ENCODE data around the gene OR52B2. TPM values are rescaled to one million over a fixed set of nuclear protein-coding genes. Genes with fewer than 3 reads are reported as not detected.
"Not testable (repeated sequence)": the region's sequence is repeated elsewhere in the genome, so short reads cannot be mapped to it uniquely, and the experiment has no call there.

OR52B2 gene
- total RNA-seq, 1 experiment from 2014 or later = not detected

DNA sequence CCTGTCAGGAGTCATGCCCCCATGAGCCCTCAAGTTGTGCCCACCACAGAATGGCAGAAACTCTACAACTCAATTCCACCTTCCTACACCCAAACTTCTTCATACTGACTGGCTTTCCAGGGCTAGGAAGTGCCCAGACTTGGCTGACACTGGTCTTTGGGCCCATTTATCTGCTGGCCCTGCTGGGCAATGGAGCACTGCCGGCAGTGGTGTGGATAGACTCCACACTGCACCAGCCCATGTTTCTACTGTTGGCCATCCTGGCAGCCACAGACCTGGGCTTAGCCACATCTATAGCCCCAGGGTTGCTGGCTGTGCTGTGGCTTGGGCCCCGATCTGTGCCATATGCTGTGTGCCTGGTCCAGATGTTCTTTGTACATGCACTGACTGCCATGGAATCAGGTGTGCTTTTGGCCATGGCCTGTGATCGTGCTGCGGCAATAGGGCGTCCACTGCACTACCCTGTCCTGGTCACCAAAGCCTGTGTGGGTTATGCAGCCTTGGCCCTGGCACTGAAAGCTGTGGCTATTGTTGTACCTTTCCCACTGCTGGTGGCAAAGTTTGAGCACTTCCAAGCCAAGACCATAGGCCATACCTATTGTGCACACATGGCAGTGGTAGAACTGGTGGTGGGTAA lies 29.2 kb upstream of the OR52B2 start, which contains the start of gene OR52W1:
Gene OR52W1, plus strand, starts transcription at position 51 of the 637 bp plus-strand sequence. Its CDS starts 0 bp downstream, at position 51.
- no peak within 1 kb of the TSS for H3K27ac ChIP-seq
- no peak for DNase-seq (ENCODE audit: low read depth in 1 of 2, low spot score in 2 of 2)
- no peaks in the 10 kb centered on the region for H3K4me1 ChIP-seq (replicated peaks)
- H3K4me3 ChIP-seq = no peak within 1 kb of the TSS
- no peaks in the 10 kb centered on the region for H3K36me3 ChIP-seq
- no peaks in the 10 kb centered on the region for H3K9me3 ChIP-seq (replicated peaks)
- H3K27me3 ChIP-seq (replicated peaks) = no peaks in the 10 kb centered on the region

DNA sequence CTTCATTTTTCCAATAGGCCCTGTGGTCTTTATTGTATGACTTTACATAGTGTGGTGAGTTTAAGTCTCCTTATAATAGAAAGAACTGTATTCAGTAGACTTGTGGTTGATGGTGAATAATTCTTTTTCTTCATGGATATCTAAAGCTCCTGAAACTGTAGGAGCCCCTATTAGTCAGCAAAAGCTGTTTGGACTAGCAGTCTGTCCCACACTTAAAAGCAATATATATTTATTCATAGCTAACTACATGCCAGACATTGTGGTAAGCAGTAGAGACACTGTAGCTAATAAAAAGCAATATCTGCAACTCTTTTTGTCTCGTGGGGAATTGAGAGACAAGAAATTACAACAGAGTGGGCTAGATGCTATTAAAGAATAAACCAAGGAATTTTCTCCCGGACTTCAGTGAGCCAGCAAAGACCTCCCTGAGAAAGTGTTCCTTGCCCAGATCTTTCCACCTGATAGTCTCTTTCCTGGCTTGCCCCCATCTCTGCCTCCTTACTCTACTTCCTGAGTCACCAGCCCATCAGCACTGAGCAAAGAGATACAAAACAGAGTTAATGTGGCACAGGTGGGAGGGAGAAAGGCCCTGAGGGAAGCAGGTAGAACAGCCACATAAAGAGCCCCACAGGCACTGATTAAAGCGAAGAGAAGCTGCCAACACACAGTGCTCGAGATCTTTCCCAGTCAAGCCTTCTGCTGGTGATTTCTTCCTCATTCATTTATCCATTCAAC lies 27.5 kb upstream of the OR52B2 start:
- H3K27ac ChIP-seq = no peak overlapping the region
- no peak overlapping the region for H3K4me3 ChIP-seq
- H3K4me1 ChIP-seq (replicated peaks) = no peaks in the 10 kb centered on the region
- no peaks in the 10 kb centered on the region for H3K27me3 ChIP-seq (replicated peaks)
- H3K36me3 ChIP-seq = no peaks in the 10 kb centered on the region
- DNase-seq (ENCODE audit: low read depth in 1 of 2, low spot score in 2 of 2) = no peak
- no peaks in the 10 kb centered on the region for H3K9me3 ChIP-seq (replicated peaks)

DNA sequence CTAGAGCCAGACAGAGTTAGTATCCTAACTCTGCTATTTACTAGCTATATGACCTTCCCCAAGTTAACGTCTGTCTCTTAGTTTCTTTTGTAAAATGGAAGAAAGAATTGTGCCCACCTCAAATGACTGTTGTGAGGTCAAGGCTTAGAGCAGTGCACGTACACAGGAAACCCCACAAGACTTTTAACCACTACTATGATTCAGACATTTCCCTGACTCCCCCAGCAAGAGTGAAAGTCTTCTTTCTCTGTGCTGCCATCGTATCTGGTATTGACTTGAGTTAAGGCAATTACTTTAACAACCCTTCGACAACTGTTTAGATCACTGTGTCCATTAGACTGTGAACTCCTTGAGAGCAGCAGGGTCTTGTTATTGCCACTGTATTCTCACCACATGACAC lies 26.3 kb upstream of the OR52B2 start:
- H3K9me3 ChIP-seq (replicated peaks) = no peaks in the 10 kb centered on the region
- no peaks in the 10 kb centered on the region for H3K4me1 ChIP-seq (replicated peaks)
- no peak overlapping the region for H3K4me3 ChIP-seq
- DNase-seq (ENCODE audit: low read depth in 1 of 2, low spot score in 2 of 2) = no peak
- H3K27ac ChIP-seq = no peak overlapping the region
- no peaks in the 10 kb centered on the region for H3K36me3 ChIP-seq
- no peaks in the 10 kb centered on the region for H3K27me3 ChIP-seq (replicated peaks)

DNA sequence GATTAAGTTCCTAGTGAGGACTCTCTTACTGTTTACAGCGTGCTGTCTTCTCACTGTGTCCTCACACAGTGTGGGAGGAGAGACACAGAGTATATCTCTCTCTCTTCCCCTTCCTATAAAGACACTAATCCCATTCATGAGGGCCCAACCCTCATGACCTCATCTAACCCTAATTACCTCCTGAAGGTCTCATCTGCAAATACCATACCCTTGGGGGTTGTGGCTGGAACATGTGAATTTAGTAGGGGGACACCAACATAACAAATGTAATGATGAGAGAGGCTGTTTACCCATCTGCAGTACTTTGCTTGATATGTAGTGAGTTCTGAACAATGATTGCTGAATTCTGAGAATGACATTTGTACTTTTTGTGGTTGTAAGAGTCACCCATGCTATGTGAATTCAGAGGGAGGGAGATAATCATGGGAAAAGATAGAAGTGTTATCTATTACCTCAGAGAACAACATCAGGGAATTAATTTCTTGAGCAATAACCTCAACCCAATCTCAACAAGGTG lies 24.0 kb upstream of the OR52B2 start:
- Histone ChIP-seq H3K36me3 (no peaks in the 10 kb centered on the region), H3K27me3 (replicated peaks) (no peaks in the 10 kb centered on the region), H3K9me3 (replicated peaks) (no peaks in the 10 kb centered on the region), H3K27ac (no peak overlapping the region), H3K4me3 (no peak overlapping the region), H3K4me1 (replicated peaks) (no peaks in the 10 kb centered on the region)
- no peak for DNase-seq (ENCODE audit: low read depth in 1 of 2, low spot score in 2 of 2)

DNA sequence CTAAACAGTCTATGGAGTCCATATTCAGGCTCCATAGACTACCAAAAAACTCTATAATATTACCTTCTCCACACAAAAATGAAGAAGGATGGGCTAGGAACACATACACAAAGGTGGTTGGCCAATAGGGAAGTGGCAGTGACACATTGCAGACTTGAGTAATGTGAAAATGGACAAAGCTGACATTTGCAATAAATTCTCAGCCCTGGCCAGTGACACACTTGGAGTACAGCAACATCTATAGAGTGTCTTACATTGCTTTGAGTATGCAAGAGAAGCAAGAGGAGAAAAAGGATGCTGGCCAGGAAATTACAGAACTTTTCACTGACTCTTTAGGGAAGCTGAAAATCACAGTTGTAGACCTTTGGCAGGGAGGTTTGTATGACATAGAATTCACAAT lies 21.6 kb upstream of the OR52B2 start:
- DNase-seq (ENCODE audit: low read depth in 1 of 2, low spot score in 2 of 2) = no peak
- Histone ChIP-seq H3K9me3 (replicated peaks) (no peaks in the 10 kb centered on the region), H3K4me1 (replicated peaks) (no peaks in the 10 kb centered on the region), H3K36me3 (no peaks in the 10 kb centered on the region), H3K27me3 (replicated peaks) (no peaks in the 10 kb centered on the region), H3K27ac (no peak overlapping the region), H3K4me3 (no peak overlapping the region)

DNA sequence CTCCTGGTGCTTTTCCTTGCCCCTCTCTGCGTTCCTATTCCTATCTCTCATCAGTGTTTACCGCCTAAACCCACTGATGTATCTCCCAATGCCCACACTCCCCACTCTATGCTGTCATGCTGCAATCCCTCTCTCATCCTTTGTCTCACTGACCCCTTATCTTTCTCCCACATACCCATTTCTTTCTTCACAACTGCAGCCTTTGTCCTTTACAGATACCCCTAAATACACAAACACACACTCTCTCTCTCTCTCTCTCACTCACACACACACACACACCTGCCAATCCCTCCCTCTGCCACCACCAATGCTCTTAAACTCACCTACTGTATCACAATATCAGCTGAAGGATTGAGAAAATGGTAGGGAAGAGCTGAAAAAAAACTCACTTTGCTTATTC lies 5.3 kb upstream of the OR52B2 start:
- Histone ChIP-seq H3K9me3 (replicated peaks) (no peaks in the 10 kb centered on the region), H3K36me3 (no peaks in the 10 kb centered on the region), H3K27me3 (replicated peaks) (no peaks in the 10 kb centered on the region), H3K27ac (no peak overlapping the region), H3K4me3 (no peak overlapping the region), H3K4me1 (replicated peaks) (no peaks in the 10 kb centered on the region)
- no peak for DNase-seq (ENCODE audit: low read depth in 1 of 2, low spot score in 2 of 2)

DNA sequence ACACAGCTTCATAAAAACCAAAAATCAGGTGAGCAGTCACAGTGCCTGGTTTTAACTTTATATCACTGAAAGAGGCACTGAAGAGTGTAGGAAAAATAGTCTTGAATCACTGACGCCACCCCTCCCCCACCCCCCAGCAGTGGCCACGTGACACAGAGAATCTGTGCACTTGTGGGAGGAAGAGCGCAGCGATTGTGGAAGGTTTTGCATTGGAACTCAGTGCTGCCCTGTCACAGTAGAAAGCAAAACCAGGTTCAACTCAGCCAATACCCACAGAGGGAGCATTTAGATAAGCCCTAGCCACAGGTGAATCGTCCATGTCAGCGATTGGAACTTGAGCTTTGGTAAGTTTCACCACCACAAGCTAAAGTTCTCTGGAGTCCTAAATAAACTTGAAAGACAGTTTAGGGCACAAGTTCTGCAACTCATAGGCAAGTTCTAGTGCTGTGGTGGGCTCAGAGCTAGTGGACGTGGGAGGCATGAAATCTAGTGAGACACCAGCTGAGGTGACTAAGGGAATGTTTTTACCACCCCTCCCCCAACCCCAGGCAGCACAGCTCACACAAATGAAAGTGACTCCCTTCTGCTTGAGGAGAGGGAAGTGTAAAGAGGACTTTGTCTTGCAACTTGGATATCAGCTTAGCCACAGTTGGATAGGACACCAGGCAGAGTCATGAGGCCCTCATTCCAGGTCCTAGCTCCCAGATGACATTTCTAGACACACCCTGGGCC lies 13.3 kb downstream of the OR52B2 start:
- no peaks in the 10 kb centered on the region for H3K9me3 ChIP-seq (replicated peaks)
- H3K36me3 ChIP-seq = no peaks in the 10 kb centered on the region
- H3K27me3 ChIP-seq (replicated peaks) = no peaks in the 10 kb centered on the region
- H3K27ac ChIP-seq = no peak overlapping the region
- DNase-seq (ENCODE audit: low read depth in 1 of 2, low spot score in 2 of 2) = no peak
- H3K4me1 ChIP-seq (replicated peaks) = no peaks in the 10 kb centered on the region
- H3K4me3 ChIP-seq = no peak overlapping the region

DNA sequence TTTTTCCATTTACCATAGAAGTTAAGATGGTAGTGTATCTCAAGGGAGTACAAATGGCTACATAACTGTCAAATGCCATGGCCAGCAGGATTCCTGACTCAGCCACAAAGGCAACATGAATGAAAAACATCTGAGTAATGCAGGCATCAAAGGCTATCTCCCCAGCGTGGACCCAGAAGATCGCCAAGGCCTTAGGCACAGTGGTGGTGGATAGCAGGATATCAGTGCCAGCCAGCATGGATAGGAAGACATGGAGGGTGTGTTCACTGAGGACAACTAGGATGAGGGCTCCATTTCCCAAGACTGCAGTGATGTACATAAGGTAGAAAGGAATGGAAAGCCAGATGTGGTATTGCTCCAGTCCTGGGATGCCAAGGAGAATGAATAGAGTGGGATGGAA lies 18.0 kb downstream of the OR52B2 start:
- Histone ChIP-seq H3K36me3 (no peaks in the 10 kb centered on the region), H3K27ac (no peak overlapping the region), H3K9me3 (replicated peaks) (no peaks in the 10 kb centered on the region), H3K27me3 (replicated peaks) (no peaks in the 10 kb centered on the region), H3K4me3 (no peak overlapping the region), H3K4me1 (replicated peaks) (no peaks in the 10 kb centered on the region)
- DNase-seq (ENCODE audit: low read depth in 1 of 2, low spot score in 2 of 2) = no peak

DNA sequence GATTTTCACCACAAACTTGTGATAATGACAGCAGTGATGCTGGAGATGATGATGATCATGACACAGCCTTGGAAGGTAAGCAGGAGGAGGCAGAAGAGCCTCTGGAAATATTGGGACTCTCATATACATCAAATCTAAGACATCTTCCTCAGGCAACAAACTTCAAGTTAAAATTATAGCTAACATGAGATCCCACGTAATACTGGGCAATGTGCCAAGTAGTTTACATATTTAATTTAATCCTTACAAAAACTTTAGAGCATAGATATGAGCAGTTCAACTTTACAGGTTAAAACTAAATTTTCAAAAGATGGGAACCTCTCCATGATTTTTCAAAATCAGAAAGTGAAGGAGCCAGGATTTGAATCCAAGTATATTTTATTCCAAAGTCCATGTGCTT lies 19.0 kb downstream of the OR52B2 start:
- DNase-seq (ENCODE audit: low read depth in 1 of 2, low spot score in 2 of 2) = no peak
- H3K36me3 ChIP-seq = no peaks in the 10 kb centered on the region
- H3K27me3 ChIP-seq (replicated peaks) = no peaks in the 10 kb centered on the region
- no peak overlapping the region for H3K4me3 ChIP-seq
- no peak overlapping the region for H3K27ac ChIP-seq
- H3K9me3 ChIP-seq (replicated peaks) = no peaks in the 10 kb centered on the region
- no peaks in the 10 kb centered on the region for H3K4me1 ChIP-seq (replicated peaks)

DNA sequence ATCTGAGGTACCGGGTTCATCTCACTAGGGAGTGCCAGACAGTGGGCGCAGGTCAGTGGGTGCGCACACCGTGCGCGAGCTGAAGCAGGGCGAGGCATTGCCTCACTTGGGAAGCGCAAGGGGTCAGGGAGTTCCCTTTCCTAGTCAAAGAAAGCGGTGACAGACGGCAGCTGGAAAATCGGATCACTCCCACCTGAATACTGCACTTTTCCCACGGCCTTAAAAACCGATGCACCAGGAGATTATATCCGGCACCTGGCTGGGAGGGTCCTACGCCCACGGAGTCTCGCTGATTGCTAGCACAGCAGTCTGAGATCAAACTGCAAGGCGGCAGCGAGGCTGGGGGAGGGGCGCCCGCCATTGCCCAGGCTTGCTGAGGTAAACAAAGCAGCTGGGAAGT lies 26.4 kb downstream of the OR52B2 start:
- not testable (repeated sequence) for H3K4me3 ChIP-seq; H3K36me3 ChIP-seq; H3K27me3 ChIP-seq (replicated peaks); H3K9me3 ChIP-seq (replicated peaks); H3K27ac ChIP-seq; H3K4me1 ChIP-seq (replicated peaks); DNase-seq (ENCODE audit: low read depth in 1 of 2, low spot score in 2 of 2)

DNA sequence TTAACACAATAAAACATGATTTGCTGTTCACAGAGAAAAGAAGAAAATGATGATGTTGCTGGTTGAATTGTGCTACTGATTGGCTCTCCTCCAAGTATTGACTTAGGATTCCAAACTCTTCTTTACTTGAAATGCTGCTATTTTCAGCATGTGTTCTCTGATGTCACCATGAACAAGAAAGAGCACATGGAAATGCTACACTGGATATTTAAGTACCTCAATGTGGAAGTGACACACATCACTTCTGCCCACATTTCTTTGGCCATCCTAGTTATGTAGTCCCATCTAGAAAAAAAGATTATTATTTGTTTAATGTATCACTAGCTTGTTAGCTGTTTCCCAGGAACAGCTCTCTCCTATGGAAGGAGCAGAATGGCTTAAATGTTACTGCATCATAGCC lies 27.2 kb downstream of the OR52B2 start:
- no peak for DNase-seq (ENCODE audit: low read depth in 1 of 2, low spot score in 2 of 2)
- H3K4me3 ChIP-seq = no peak overlapping the region
- no peak overlapping the region for H3K27ac ChIP-seq
- no peaks in the 10 kb centered on the region for H3K4me1 ChIP-seq (replicated peaks)
- no peaks in the 10 kb centered on the region for H3K9me3 ChIP-seq (replicated peaks)
- H3K36me3 ChIP-seq = no peaks in the 10 kb centered on the region
- no peaks in the 10 kb centered on the region for H3K27me3 ChIP-seq (replicated peaks)

DNA sequence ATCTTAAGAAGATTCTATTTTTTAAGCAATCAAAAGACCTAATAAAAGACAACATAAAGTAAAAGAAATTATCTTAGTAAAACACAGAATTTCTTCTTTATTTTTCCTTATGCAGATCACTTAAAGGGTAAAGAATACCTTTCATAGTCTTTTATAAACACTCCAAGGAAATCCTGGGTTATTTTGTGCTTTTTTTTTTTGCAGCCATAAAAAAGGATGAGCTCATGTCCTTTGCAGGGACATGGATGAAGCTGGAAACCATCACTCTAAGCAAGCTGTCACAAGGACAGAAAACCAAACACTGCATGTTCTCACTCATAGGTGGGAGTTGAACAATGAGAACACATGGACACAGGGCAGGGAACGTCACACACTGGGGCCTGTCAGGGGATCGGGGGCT lies 34.2 kb downstream of the OR52B2 start:
- not testable (repeated sequence) for H3K9me3 ChIP-seq (replicated peaks); H3K4me1 ChIP-seq (replicated peaks); DNase-seq (ENCODE audit: low read depth in 1 of 2, low spot score in 2 of 2); H3K27me3 ChIP-seq (replicated peaks); H3K4me3 ChIP-seq; H3K36me3 ChIP-seq; H3K27ac ChIP-seq

DNA sequence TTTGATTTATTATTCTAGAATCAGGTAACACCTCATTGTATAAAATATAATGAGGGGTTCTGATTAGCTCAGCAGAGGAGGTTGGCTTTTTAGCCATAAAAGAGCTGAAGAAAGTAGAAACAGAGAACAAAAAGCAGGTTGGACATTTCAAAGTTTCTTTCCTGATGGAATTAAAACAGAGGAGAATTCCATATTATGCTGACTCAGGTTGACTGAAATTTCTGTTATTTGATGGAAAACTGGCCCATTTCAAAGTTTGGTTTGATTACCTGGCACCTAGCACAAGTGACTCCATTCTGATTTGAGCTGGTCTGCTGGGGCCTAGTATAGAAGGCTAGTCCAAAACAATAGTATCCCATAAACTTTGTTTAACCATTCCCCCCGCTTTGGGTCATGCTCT lies 37.7 kb downstream of the OR52B2 start:
- Histone ChIP-seq H3K36me3 (no peaks in the 10 kb centered on the region), H3K27ac (no peak overlapping the region)

DNA sequence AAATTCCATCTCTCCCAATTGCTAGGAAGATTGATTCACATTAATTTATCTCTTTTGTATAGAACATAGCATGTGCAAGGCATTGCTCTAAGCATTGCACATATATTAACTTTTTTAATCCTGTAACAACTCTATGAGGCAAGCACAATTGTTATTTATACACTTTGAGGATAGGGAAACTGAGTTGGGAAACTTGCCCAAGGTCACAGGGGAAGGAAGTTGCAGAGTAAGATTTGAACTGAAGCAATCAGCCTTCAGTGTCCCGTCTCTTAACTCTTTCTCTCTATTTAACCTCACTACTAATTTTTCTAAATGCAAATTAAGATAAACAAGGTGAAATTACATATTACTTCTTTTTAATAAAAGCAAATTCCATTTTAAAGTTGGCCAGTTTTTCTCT lies 40.5 kb downstream of the OR52B2 start:
- Histone ChIP-seq H3K36me3 (no peaks in the 10 kb centered on the region), H3K27ac (no peak overlapping the region), H3K27me3 (replicated peaks) (no peaks in the 10 kb centered on the region), H3K4me3 (no peak overlapping the region), H3K4me1 (replicated peaks) (no peaks in the 10 kb centered on the region), H3K9me3 (replicated peaks) (no peaks in the 10 kb centered on the region)
- DNase-seq (ENCODE audit: low read depth in 1 of 2, low spot score in 2 of 2) = no peak

More for the DNA sequence above, 37.7 kb downstream of the OR52B2 start:
- Histone ChIP-seq H3K27me3 (replicated peaks) (no peaks in the 10 kb centered on the region), H3K9me3 (replicated peaks) (no peaks in the 10 kb centered on the region), H3K4me3 (no peak overlapping the region), H3K4me1 (replicated peaks) (no peaks in the 10 kb centered on the region)
- no peak for DNase-seq (ENCODE audit: low read depth in 1 of 2, low spot score in 2 of 2)

Data from SJSA1 (cell line).